HepG2 (cell line): Measurements from ENCODE around the gene ADAMTS13. TPM values are rescaled to one million over a fixed set of nuclear protein-coding genes. Genes with fewer than 3 reads are reported as not detected.
A peak's percentile ranks its signal among the peaks of the same experiment; 100 is the strongest.

Experiments used
- BCL3 ChIP-seq: sonication (generic); formaldehyde crosslinking; IDR thresholded peaks from 2 replicates; pipeline ENCODE4 v1.5.1; 2020; ENCODE audit warnings: mild to moderate bottlenecking, missing genetic modification reagents, moderate library complexity
- GATA4 ChIP-seq: sonication (generic); IDR thresholded peaks from 2 replicates; pipeline ENCODE4 v1.6.1; 2016; ENCODE audit warnings: antibody characterized with exemption, low read depth, borderline replicate concordance
- GPBP1L1 ChIP-seq: sonication (generic); formaldehyde crosslinking; IDR thresholded peaks from 2 replicates; pipeline ENCODE4 v1.5.0; 2020; ENCODE audit warnings: mild to moderate bottlenecking, missing genetic modification reagents
- IRF1 ChIP-seq: sonication (generic); formaldehyde crosslinking; IDR thresholded peaks from 2 replicates; pipeline ENCODE4 v1.4.0; 2020; ENCODE audit warnings: low read depth, mild to moderate bottlenecking, missing genetic modification reagents
- NFAT5 ChIP-seq: sonication (generic); formaldehyde crosslinking; IDR thresholded peaks from 2 replicates; pipeline ENCODE4 v1.4.0; 2020; ENCODE audit warnings: missing genetic modification reagents
- PRPF4 ChIP-seq: fragments of 200-400 bp; formaldehyde crosslinking; IDR thresholded peaks from 2 replicates; pipeline ENCODE4 v1.6.1; 2016; ENCODE audit warnings: low read length, low read depth; ENCODE audit not compliant: poor library complexity, severe bottlenecking
- RNF219 ChIP-seq: sonication (generic); formaldehyde crosslinking; IDR thresholded peaks from 2 replicates; pipeline ENCODE4 v1.5.0; 2020; ENCODE audit warnings: mild to moderate bottlenecking, missing genetic modification reagents
- RXRA ChIP-seq: sonication (generic); formaldehyde crosslinking; IDR thresholded peaks from 2 replicates; pipeline ENCODE4 v1.5.1; 2020; ENCODE audit warnings: missing genetic modification reagents
- SP4 ChIP-seq: sonication (generic); formaldehyde crosslinking; IDR thresholded peaks from 2 replicates; pipeline ENCODE4 v1.8.1; 2023; ENCODE audit warnings: mild to moderate bottlenecking, missing genetic modification reagents
- SPEN ChIP-seq: sonication (generic); formaldehyde crosslinking; IDR thresholded peaks from 2 replicates; pipeline ENCODE4 v1.5.1; 2020; ENCODE audit warnings: low read depth, mild to moderate bottlenecking, missing genetic modification reagents
- ZFP90 ChIP-seq: sonication (generic); formaldehyde crosslinking; IDR thresholded peaks from 2 replicates; pipeline ENCODE4 v1.8.0; 2022; ENCODE audit warnings: missing genetic modification reagents, mild to moderate bottlenecking, inconsistent platforms, borderline replicate concordance
- ZNF205 ChIP-seq: IDR thresholded peaks from 2 replicates; pipeline ENCODE4 v1.6.1; 2018; ENCODE audit warnings: missing biosample characterization, missing genetic modification reagents
- ZNF569 ChIP-seq: sonication (generic); formaldehyde crosslinking; IDR thresholded peaks from 2 replicates; pipeline ENCODE4 v1.5.0; 2020; ENCODE audit warnings: mild to moderate bottlenecking, missing genetic modification reagents, moderate library complexity, borderline replicate concordance
- ZNF788 ChIP-seq: sonication (generic); formaldehyde crosslinking; IDR thresholded peaks from 2 replicates; pipeline ENCODE4 v1.5.0; 2020; ENCODE audit warnings: mild to moderate bottlenecking, missing genetic modification reagents, borderline replicate concordance
- ZNF883 ChIP-seq: sonication (generic); formaldehyde crosslinking; IDR thresholded peaks from 2 replicates; pipeline ENCODE4 v1.5.1; 2020; ENCODE audit warnings: mild to moderate bottlenecking, missing genetic modification reagents; ENCODE audit errors: not compliant biosample characterization
- ZSCAN31 ChIP-seq: sonication (generic); formaldehyde crosslinking; IDR thresholded peaks from 2 replicates; pipeline ENCODE4 v1.5.0; 2020; ENCODE audit warnings: low read depth, mild to moderate bottlenecking, missing genetic modification reagents
- polyA plus RNA-seq, 8 experiments: library from polyadenylated mRNA; depleted of rRNA in 3 of 8; stranded (reverse) in 7 of 8; unstranded in 1 of 8; fragments of >200 nt; fragmentation: Illumina TruSeq in 4 of 8; extraction: Trizol in 4 of 8; gene quantifications; 2 replicates each; pipeline versions ENCODE4 v1.2.1 to v1.2.3, GENCODE V29; 2011 to 2016; ENCODE audit warnings: low read depth in 4 of 8, missing spikeins in 1 of 8, mixed read lengths in 1 of 8; ENCODE audit not compliant: insufficient read depth in 1 of 8
- total RNA-seq, 5 experiments: library from RNA; depleted of rRNA; stranded (reverse); fragments of >200 nt; fragmentation: Illumina TruSeq; extraction: Trizol; gene quantifications; 2 replicates each; pipeline ENCODE4 v1.2.3, GENCODE V29; 2016; ENCODE audit warnings: low read depth in 1 of 5

The ADAMTS13 gene
- total and polyA plus RNA-seq, 2 of the 13 experiments (the other 11 are each of a cell fraction or from before 2014, with no cell fraction given), result 0.91 to 4.5 TPM

GRCh38 chr9:133421615-133422542, at the start of gene ADAMTS13 (continued):
- TF ChIP-seq GPBP1L1 (CRISPR knock-in tag), result no peak
- TF ChIP-seq ZSCAN31 (CRISPR knock-in tag), result 0 out of 2 replicates have a peak, but pooled peaks have one; percentile 37
- TF ChIP-seq SPEN (CRISPR knock-in tag), result no peak
- peak; percentile 31 for TF ChIP-seq ZNF883 (CRISPR knock-in tag)
- TF ChIP-seq BCL3 (CRISPR knock-in tag), result no peak
- TF ChIP-seq ZNF205 (CRISPR knock-in tag), result no peak
- TF ChIP-seq SP4 (CRISPR knock-in tag), result no peak
- TF ChIP-seq ZNF569, result no peak
- TF ChIP-seq PRPF4, result no peak
- TF ChIP-seq GATA4, result no peak
- 0 out of 2 replicates have a peak, but pooled peaks have one; percentile 31 for TF ChIP-seq NFAT5 (CRISPR knock-in tag)
- TF ChIP-seq ZNF788 (CRISPR knock-in tag), result peak; percentile 50; the same call in 1 of the 2 replicates
- peak; percentile 37; the same call in 1 of the 2 replicates for TF ChIP-seq RXRA (CRISPR knock-in tag)
- TF ChIP-seq RNF219 (CRISPR knock-in tag), result no peak
- TF ChIP-seq ZFP90 (CRISPR knock-in tag), result peak; percentile 67; the same call in 1 of the 2 replicates
- TF ChIP-seq IRF1 (CRISPR knock-in tag), result no peak
